Motor neuron (in vitro differentiated cells): ENCODE data around the gene CABLES2. TPM values are rescaled to one million over a fixed set of nuclear protein-coding genes. Genes with fewer than 3 reads are reported as not detected.

Experiments
- ATAC-seq, 8 experiments: fragments of 200-7000 bp; cut with Tn5 transposase; replicated peaks in 6 of 8; 2 replicates each; pipeline ENCODE4 v1.8.0; 2021; ENCODE audit warnings: mild to moderate bottlenecking in 8 of 8, moderate library complexity in 8 of 8
- H3K27ac ChIP-seq, 2 donors: fragments of 250-450 bp; sonication (Bioruptor Pico); 2 replicates each; pipeline ENCODE4 v1.9.0; 2021; ENCODE audit warnings: antibody characterized with exemption in 2 of 2, mild to moderate bottlenecking in 2 of 2, moderate library complexity in 1 of 2
- H3K4me1 ChIP-seq, 2 donors: fragments of 250-450 bp; sonication (Bioruptor Pico); replicated peaks in 1 of 2; 2 replicates each; pipeline ENCODE4 v1.6.1; 2021; ENCODE audit warnings: antibody characterized with exemption in 2 of 2, mild to moderate bottlenecking in 2 of 2, moderate library complexity in 1 of 2
- H3K4me3 ChIP-seq, 5 donors: fragments of 250-450 bp; sonication (Bioruptor Pico); 2 replicates each; pipeline ENCODE4 v1.9.0; 2021; ENCODE audit warnings: antibody characterized with exemption in 5 of 5, mild to moderate bottlenecking in 5 of 5, moderate library complexity in 4 of 5
- WGBS, 10 experiments: fragments of 450-650 bp; shearing (Covaris generic); methylation state at CpG; one replicate each; pipeline ENCODE4 v1.0.0; 2022; 5-methylcytosine and 5-hydroxymethylcytosine counted together
- in situ Hi-C, 9 experiments: fragments of 400-800 bp; cut with MboI; loops; one replicate each; pipeline ENCODE4 v1.15.0; 2021; ENCODE audit warnings: low sequenced_read_pairs in 9 of 9, low pct_unique_long_range_greater_than_20kb in 2 of 9; ENCODE audit not compliant: unreplicated experiment in 9 of 9
- total RNA-seq, 8 experiments: library from RNA; unstranded; fragments of 300-600 nt; gene quantifications; 2 replicates each; pipeline versions ENCODE4 v1.2.3 to v1.2.4, GENCODE V29; 2022

CABLES2 gene
- total RNA-seq, 8 experiments from 2014 or later: 1.4 to 9.6 (median 5.7) TPM

DNA sequence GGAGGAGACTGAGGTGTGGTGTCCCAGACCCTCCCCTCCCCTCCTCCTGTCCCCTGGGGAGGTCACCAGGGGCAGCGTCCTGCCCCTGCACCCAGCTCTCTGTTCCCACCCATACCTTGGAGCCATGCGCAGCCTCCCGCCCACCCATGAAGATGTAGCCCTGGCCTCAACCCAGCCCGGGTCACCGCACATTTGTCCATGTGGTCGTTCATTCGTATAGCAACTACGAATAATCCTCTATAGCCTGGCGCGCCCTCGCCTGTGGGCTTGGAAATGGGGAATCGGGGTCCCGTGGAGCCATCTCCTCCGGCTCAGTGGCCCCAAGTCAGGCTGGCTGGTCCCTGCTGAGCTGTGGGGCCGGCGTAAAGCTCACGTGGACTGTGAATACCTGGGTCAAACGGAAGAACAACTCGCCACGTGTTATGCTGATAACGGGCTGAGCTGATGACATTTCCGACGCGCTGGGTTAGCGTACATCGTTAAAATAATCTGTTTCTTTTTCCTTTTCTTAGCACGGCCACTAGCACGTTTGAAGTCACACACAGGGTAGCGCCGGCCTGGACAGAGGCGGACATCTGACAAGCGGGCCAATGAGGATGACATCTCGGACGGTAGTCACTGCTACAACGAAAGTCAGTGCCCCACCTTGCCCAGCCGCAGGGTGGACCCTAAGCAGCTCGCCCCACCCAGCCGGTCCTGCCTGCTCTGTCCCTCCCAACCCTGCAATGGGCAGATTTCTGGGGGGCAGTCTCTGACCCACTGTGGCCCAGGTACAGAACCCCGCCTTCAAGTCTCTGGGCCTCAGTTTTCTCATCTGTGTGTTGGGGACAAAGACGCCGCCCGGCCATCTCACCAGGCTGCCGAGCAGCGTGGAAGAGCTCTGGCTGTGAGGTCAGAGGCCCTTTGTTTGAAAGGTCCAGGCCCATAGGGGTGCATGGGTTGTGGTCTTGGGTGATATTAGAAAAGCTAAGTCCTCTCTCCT, 40.1 kb upstream of the CABLES2 start:
- in situ Hi-C loops: no loop called here
- WGBS, 10 experiments: 50 to 95% (median 75%) methylated on average over 2 to 20 of the region's 44 CpGs; no CpG with 5 or more reads in 4 of the 10 experiments
- no peak overlapping the region for H3K4me3 ChIP-seq
- ATAC-seq: no peak
- peaks cover 25 to 31% of the 10 kb centered on the region in 2 donors for H3K4me1 ChIP-seq
- peak overlapping the region in 1 of 2 donors; percentile 13 for H3K27ac ChIP-seq

DNA sequence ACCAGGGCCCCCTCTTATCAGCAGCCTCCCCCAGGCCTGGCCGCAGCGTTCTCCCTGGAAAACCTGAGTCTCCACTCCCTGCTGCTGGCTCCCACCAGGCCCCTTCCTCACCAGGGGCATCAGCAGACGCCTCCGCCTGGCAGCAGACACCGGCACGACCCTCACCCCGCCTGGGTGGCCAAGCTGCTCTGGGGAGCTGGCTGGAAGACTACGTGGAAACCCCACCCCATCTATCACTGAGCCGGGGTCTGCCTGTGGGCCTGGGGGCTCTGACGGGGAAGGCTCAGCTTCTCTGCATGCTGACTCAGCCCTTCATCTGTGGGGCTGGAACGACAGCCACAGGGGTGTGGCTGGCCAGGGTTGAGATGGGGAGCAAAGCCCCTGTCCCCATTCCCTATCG, 39.4 kb upstream of the CABLES2 start:
- H3K4me1 ChIP-seq: peaks cover 25 to 31% of the 10 kb centered on the region in 2 donors
- peak in 2 of 8 experiments; percentile 5 to 10 for ATAC-seq
- WGBS, 10 experiments: 90% methylated on average over 2 of the region's 12 CpGs; no CpG with 5 or more reads in 9 of the 10 experiments
- H3K4me3 ChIP-seq: no peak overlapping the region
- peak overlapping the region in 1 of 2 donors; percentile 13 for H3K27ac ChIP-seq
- in situ Hi-C loops: no loop called here

DNA sequence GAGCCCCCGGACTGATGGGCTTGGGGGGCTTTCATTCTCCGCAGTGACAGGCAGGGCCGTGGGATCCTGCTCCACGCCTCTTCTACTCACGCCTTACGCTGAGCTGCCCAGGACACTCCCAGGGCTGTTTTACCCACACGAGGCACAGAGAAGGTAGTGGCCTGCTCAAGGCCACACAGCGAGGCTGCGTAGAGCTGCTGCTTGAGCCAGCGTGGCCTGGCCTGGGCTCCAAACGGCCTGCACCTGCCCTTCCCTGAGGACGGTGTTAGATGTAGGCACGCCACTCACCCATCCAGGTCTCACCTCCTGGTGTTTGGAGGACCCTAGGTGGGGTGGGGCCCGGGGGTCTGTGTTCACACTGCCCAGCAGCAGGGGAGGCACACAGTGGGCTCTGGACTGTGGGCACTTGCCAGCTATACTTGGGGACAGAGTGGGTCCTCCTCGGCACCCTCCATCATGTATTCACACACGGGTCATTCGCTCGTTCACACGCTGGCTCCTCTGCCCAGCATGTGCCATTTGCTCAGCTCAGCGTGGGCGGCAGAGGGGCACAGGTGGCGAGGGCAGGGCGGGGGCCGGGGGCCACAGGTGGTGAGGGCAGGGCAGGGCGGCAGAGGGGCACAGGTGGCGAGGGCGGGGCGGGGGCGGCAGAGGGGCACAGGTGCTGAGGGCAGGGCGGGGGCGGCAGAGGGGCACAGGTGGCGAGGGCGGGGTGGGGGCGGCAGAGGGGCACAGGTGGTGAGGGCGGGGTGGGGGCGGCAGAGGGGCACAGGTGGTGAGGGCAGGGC, 38.7 kb upstream of the CABLES2 start:
- in situ Hi-C loops: no loop called here
- peak in 1 of 8 experiments; percentile 3 for ATAC-seq
- Histone ChIP-seq H3K27ac (no peak overlapping the region), H3K4me1 (peaks cover 27 to 32% of the 10 kb centered on the region in 2 donors), H3K4me3 (no peak overlapping the region)
- WGBS, 10 experiments: 20 to 100% (median 50%) methylated on average over 1 to 8 of the region's 36 CpGs; no CpG with 5 or more reads in 5 of the 10 experiments

DNA sequence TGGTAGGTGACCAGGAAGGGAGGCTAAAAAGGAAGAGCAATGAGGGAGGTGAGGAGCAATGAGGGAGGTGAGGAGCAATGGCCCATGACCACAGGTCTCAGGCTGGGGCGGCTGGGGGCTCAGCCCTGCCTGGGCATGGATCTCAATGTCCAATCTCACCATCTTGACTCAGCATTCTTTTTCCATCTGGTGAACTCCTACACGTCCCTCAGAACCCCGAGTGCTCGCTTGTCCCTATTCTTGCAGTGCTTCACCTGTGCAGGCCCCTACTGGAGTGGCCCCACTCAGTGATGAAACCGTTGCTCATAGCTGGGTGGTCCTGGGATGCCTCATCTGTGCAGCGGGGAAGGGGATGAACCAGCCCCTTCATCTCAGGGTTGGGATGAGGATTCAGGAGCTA, 37.2 kb upstream of the CABLES2 start:
- Histone ChIP-seq H3K4me3 (no peak overlapping the region), H3K4me1 (peaks cover 28 to 31% of the 10 kb centered on the region in 2 donors), H3K27ac (no peak overlapping the region)
- no peak for ATAC-seq
- in situ Hi-C loops: no loop called here
- WGBS, 10 experiments: 93 to 100% (median 100%) methylated on average over 1 to 5 of the region's 6 CpGs; no CpG with 5 or more reads in 7 of the 10 experiments

DNA sequence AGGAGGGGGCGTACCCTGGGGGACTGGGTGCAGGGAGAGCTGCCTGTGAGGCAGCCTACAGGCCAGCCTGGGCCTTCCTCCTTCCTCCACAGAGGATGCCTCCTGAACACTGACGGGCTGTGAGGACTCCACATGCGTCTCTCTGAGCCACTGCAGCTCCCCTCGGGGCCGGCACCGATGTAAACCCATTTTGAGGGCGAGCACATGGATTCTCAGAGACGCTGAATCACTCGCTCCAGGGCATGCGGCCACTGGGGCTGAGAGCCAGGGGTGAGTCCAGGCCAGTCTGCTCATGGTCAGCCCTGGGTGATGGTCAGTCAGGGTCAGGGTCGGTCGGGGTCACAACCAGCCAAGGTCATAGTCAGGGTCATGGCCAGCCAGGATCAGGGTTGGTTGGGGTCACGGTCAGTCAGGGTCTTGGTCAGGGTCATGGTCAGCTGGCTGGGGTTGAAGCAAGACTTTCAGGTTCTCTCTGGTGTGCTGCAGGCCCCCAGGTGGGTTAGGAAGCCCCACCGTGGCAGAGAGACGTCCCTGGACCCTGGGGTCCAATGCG, 35.0 kb upstream of the CABLES2 start:
- no peak overlapping the region for H3K27ac ChIP-seq
- 40 to 83% (median 71%) methylated on average over 1 to 9 of the region's 16 CpGs; no CpG with 5 or more reads in 4 of the 10 experiments for WGBS, 10 experiments
- peaks cover 16 to 23% of the 10 kb centered on the region in 2 donors for H3K4me1 ChIP-seq
- peak in 2 of 8 experiments; percentile 34 to 74 for ATAC-seq
- H3K4me3 ChIP-seq: no peak overlapping the region
- in situ Hi-C loops: no loop called here

DNA sequence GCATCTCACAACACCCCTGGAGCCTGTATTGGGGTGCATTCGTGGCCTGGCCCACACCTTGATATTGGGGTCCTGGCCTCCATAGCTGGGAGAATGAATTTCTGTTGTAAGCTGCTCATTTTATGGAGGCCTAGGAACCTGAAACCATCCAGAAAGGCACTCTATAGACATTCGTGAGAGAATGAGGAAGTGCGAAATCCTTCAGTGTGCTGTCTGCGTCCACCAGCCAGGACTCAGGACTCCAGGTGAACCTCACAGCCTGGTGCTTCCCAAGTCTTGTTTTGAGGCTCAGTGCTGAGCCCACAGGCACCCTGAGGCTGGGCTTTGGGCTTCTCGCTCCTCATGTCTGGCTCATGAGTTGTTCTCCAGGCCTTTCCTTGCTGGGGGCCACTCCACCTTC, 32.1 kb upstream of the CABLES2 start:
- WGBS, 10 experiments: 0 to 83% (median 60%) methylated on average over 1 to 3 of the region's 5 CpGs; no CpG with 5 or more reads in 3 of the 10 experiments
- in situ Hi-C loops: no loop called here
- Histone ChIP-seq H3K27ac (no peak overlapping the region), H3K4me3 (no peak overlapping the region), H3K4me1 (peaks cover 9 to 17% of the 10 kb centered on the region in 2 donors)
- no peak for ATAC-seq

DNA sequence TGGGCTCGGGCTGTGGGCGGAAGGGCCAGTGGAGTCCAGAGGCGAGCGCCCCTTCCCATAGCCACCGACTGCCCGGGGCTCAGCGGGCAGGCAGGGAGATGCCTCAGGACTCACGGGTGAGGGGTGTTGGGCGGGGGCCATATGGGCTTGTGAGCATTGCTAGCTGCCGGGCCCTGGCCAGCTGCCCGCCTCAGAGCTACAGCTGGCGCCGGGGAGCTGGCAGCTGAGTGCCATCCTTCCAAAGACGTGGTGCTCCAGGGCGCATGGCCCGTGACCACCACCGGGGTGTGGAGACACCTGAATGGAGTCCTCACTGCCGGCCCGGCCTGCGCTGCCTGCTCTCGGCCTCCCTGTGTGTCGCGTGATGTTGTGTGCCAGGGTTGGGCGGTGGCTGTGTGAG, 30.8 kb upstream of the CABLES2 start:
- peaks cover 15 to 19% of the 10 kb centered on the region in 2 donors for H3K4me1 ChIP-seq
- no peak overlapping the region for H3K27ac ChIP-seq
- 60 to 97% (median 86%) methylated on average over 1 to 6 of the region's 24 CpGs; no CpG with 5 or more reads in 6 of the 10 experiments for WGBS, 10 experiments
- no peak overlapping the region for H3K4me3 ChIP-seq
- in situ Hi-C loops: no loop called here
- peak in 1 of 8 experiments; percentile 5 for ATAC-seq

DNA sequence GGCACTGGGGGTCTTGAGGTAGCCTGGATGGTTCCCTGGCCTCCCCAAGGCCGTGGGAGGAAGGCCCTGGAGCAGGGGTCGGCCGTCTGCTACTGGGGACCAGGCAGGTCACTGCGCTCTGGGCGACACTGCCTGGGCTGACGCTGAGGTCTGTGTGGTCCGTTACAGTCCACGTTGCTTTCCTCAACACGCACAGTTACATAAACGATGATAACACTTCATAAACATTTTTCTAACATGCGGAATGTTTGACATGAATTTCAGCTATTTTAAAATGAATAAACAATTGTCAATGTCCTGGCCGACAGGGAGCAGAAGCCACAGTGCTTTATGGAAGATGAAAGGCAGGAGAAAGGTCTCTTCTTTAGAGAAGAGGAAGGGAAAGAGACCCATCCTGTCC, 30.4 kb upstream of the CABLES2 start:
- in situ Hi-C loops: no loop called here
- ATAC-seq: no peak
- Histone ChIP-seq H3K4me3 (no peak overlapping the region), H3K27ac (no peak overlapping the region), H3K4me1 (peaks cover 15 to 19% of the 10 kb centered on the region in 2 donors)
- WGBS, 10 experiments: 62 to 100% (median 81%) methylated on average over 1 to 11 of the region's 12 CpGs; no CpG with 5 or more reads in 3 of the 10 experiments

DNA sequence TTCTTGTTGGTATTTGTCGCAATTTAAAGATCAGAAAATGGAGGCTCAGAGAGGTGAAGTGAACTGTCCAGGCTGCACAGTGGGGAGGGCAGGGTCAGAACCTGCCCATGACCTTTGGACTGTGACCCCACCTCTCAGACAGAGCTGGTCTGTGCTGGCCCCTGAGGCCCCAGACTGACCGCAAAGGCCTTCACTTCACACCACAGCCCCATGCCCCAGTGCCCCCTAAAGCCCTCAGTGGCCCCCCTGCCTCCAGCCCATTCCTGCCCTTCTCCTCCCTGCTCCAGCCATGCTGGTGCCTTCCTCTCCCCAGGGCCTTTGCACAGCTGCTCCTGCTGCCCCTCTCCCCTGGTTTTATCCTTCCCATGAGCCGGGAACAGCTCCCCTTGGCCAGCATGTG, 29.6 kb upstream of the CABLES2 start:
- Histone ChIP-seq H3K4me1 (peaks cover 15 to 19% of the 10 kb centered on the region in 2 donors), H3K27ac (no peak overlapping the region), H3K4me3 (no peak overlapping the region)
- 100% methylated on average over 1 of the region's 3 CpGs; no CpG with 5 or more reads in 7 of the 10 experiments for WGBS, 10 experiments
- ATAC-seq: no peak
- in situ Hi-C loops: no loop called here

DNA sequence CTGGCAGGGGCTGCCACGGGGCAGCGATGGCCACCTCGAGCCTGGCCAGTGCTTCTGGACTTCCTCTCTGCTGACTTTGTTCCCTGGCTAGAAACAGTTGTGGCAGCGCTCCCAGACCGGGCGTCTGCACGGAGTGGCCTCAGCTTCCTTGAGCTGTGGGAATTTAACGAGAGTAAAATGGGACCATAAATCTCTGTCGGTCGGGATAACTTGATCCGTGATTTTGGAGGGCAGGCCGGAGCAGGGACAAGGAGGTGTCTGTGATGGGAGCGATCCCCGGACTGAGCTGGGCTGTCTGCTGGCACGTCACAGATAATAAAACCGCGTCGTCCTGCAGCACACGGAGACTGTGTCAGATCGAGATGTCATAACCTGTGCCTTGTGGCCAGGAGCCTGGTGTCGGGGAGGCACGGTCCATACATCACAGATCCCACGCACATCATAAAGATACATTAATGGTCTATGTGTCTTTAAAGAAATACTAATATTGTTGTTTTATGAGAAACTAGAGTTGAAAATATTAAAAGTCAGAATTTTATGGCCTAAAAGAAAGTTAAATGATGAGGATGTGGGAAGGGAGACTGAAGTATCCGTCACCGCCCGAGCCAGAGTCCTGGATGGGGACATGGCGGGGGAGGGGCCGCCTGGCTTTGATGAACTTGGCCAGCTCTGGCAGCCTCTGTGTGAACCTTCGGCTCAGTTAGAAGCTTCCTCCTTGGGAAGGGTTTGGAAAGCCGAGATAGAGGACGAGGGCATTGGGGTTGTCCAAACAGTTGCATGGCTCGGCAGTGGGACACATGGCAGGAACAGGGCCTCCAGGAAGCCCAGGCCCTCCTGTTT, 26.8 kb upstream of the CABLES2 start:
- peak in 1 of 8 experiments; percentile 28 for ATAC-seq
- in situ Hi-C loops: no loop called here
- WGBS, 10 experiments: 8 to 84% (median 37%) methylated on average over 1 to 20 of the region's 32 CpGs; no CpG with 5 or more reads in 1 of the 10 experiments

DNA sequence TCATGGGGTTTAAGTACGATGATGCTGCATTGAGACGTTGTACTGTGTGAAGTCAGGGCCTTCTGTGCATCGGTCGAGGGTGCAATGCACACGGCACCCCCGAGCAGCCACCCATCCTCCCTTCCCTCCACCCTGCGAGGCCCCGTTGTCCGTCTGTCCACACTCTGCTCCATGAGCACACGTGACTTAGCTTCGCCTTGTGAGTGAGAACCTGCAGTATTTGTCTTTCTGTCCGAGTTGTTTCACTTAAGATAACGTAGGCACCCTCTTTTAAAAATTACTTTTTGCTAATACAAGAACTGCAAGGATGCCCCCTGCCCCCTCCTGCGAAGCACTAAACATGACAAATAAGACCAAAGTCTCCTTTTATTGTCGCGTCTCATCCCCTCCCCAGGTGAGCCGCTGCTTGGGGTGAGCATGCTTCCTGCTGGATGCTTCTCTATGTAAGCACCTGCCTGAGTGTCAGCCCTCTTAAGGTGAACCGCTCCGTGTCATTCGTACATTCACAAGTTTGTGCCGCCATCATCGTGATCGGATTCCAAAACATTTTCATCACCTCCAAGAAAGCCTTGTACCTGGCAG, 23.9 kb upstream of the CABLES2 start:
- in situ Hi-C loops: no loop called here
- ATAC-seq: no peak
- H3K4me3 ChIP-seq: no peak overlapping the region
- no peak overlapping the region for H3K27ac ChIP-seq
- peaks cover 19 to 24% of the 10 kb centered on the region in 2 donors for H3K4me1 ChIP-seq
- WGBS, 10 experiments: 23 to 87% (median 77%) methylated on average over 6 to 14 of the region's 23 CpGs; no CpG with 5 or more reads in 3 of the 10 experiments

More for the DNA sequence above, 26.8 kb upstream of the CABLES2 start:
- Histone ChIP-seq H3K4me3 (no peak overlapping the region), H3K4me1 (peaks cover 8 to 12% of the 10 kb centered on the region in 2 donors), H3K27ac (no peak overlapping the region)
